ENCODE data around the gene SNPH.

- TF ChIP-seq POLR2A (IDR thresholded peaks at IDR 0.05; ENCODE audit: extremely low read depth, insufficient read length): no peak
- TF ChIP-seq CTCF (IDR thresholded peaks at IDR 0.05; ENCODE audit: low read depth, low read length): no peak
- no peak for TF ChIP-seq MAX (IDR thresholded peaks at IDR 0.05; ENCODE audit: low read depth, low read length)
Observed at GRCh38 chr20:1286267-1287024, 20.4 kb downstream of the SNPH start.

Data from NB4 (cell line).